HG02870 (cell line): ENCODE results near the gene IFI27.

Experiments
- ATAC-seq: cut with Tn5 transposase; IDR thresholded peaks from one replicate; pipeline ENCODE4 v1.9.1; 2021; ENCODE audit warnings: mild to moderate bottlenecking, moderate library complexity; ENCODE audit not compliant: unreplicated experiment

IFI27 gene

GRCh38 chr14:94102768-94103482 lies 7.6 kb upstream of the IFI27 start:
- no peak for ATAC-seq

GRCh38 chr14:94103554-94104150 lies 6.9 kb upstream of the IFI27 start:
- ATAC-seq, result no peak

- ATAC-seq, result no peak
Observed at GRCh38 chr14:94104731-94105130, 5.8 kb upstream of the IFI27 start.

GRCh38 chr14:94109915-94110250 lies 653 bp upstream of the IFI27 start:
- no peak for ATAC-seq

GRCh38 chr14:94111276-94112095 lies 950 bp downstream of the IFI27 start:
- no peak for ATAC-seq

- no peak for ATAC-seq
Observed at GRCh38 chr14:94112513-94113063, 2.1 kb downstream of the IFI27 start.

- ATAC-seq, result no peak
Observed at GRCh38 chr14:94113073-94113472, 2.5 kb downstream of the IFI27 start.

GRCh38 chr14:94113490-94113889 lies 3.0 kb downstream of the IFI27 start:
- no peak for ATAC-seq

- ATAC-seq, result no peak
Observed at GRCh38 chr14:94113908-94114588, 3.5 kb downstream of the IFI27 start.

GRCh38 chr14:94114589-94115057 lies 4.1 kb downstream of the IFI27 start:
- no peak for ATAC-seq

GRCh38 chr14:94115058-94115591 lies 4.6 kb downstream of the IFI27 start:
- no peak for ATAC-seq

GRCh38 chr14:94115631-94116030 lies 5.1 kb downstream of the IFI27 start:
- ATAC-seq, result no peak

- ATAC-seq, result no peak
Observed at GRCh38 chr14:94116701-94117100, 6.2 kb downstream of the IFI27 start.

- no peak for ATAC-seq
Observed at GRCh38 chr14:94117856-94118255, 7.3 kb downstream of the IFI27 start.

GRCh38 chr14:94119071-94119470 lies 8.5 kb downstream of the IFI27 start:
- ATAC-seq, result no peak

- no peak for ATAC-seq
Observed at GRCh38 chr14:94120667-94121340, 10.3 kb downstream of the IFI27 start.

GRCh38 chr14:94121485-94121884 lies 10.9 kb downstream of the IFI27 start:
- no peak for ATAC-seq

GRCh38 chr14:94122438-94122837 lies 11.9 kb downstream of the IFI27 start:
- ATAC-seq, result no peak

- no peak for ATAC-seq
Observed at GRCh38 chr14:94123296-94123695, 12.8 kb downstream of the IFI27 start.

- no peak for ATAC-seq
Observed at GRCh38 chr14:94123868-94124267, 13.3 kb downstream of the IFI27 start.
